ENCODE measurements around the gene RAB43. TPM values are rescaled to one million over a fixed set of nuclear protein-coding genes. Genes with fewer than 3 reads are reported as not detected.

The RAB43 gene
- total RNA-seq, 2 experiments from 2014 or later = 45.7 to 49.7 TPM

- ChIA-PET CTCF (interaction anchor here (5.6 kb wide), 1 partner anchor 88 kb away, joined by 60 read pairs; no protein-coding TSS in a partner anchor), POLR2A (interaction anchor here (1.5 kb wide), 1 partner anchor 127 kb away, joined by 4 read pairs; the partner anchor contains the start of gene CNBP)
- no peak overlapping the region for H3K27ac Mint-ChIP-seq
- intact Hi-C loops (cut with micrococcal nuclease) = no loop called here
- no peaks in the 10 kb centered on the region for H3K9me3 Mint-ChIP-seq
- H3K27me3 Mint-ChIP-seq = no peaks in the 10 kb centered on the region
- peaks cover 12% of the 10 kb centered on the region for H3K4me1 Mint-ChIP-seq (ENCODE audit: low read depth)
- no peak for DNase-seq
- no peak overlapping the region for H3K4me3 Mint-ChIP-seq
- H3K36me3 Mint-ChIP-seq = no peaks in the 10 kb centered on the region
Observed at GRCh38 chr3:129056451-129057173, 65.0 kb downstream of the RAB43 start.

- ChIA-PET POLR2A (no interaction called here), CTCF (interaction anchor here (1.1 to 5.6 kb wide), 9 partner anchors 13 to 262 kb away, joined by 3 to 113 read pairs (median 34); partner anchors contain the start of gene RAB43)
- Mint-ChIP-seq H3K36me3 (no peaks in the 10 kb centered on the region), H3K27me3 (no peaks in the 10 kb centered on the region), H3K4me1 (ENCODE audit: low read depth) (peaks cover 12% of the 10 kb centered on the region), H3K27ac (no peak overlapping the region), H3K9me3 (no peaks in the 10 kb centered on the region), H3K4me3 (no peak overlapping the region)
- DNase-seq = no peak
- intact Hi-C loops (cut with micrococcal nuclease) = loop anchor here (5.0 kb wide), 1 partner anchor 82 kb away; no protein-coding TSS in a partner anchor
Observed at GRCh38 chr3:129054605-129055104, 66.9 kb downstream of the RAB43 start.

GRCh38 chr3:129052675-129053074 is 68.9 kb downstream of the RAB43 start:
- DNase-seq = no peak

GRCh38 chr3:129051871-129052340 is 69.7 kb downstream of the RAB43 start:
- Mint-ChIP-seq H3K27ac (no peak overlapping the region), H3K4me3 (no peak overlapping the region), H3K27me3 (no peaks in the 10 kb centered on the region), H3K4me1 (ENCODE audit: low read depth) (peaks cover 8% of the 10 kb centered on the region), H3K36me3 (peaks cover 3% of the 10 kb centered on the region), H3K9me3 (peaks cover 7% of the 10 kb centered on the region)
- ChIA-PET POLR2A (interaction anchor here (2.3 kb wide), 1 partner anchor 197 kb away, joined by 12 read pairs; the partner anchor contains the start of gene COPG1), CTCF (interaction anchor here (0.6 to 5.6 kb wide), 11 partner anchors 10 to 322 kb away, joined by 3 to 113 read pairs (median 11); partner anchors contain the start of gene RAB43)
- intact Hi-C loops (cut with micrococcal nuclease) = loop anchor here (5.0 kb wide), 1 partner anchor 80 kb away; no protein-coding TSS in a partner anchor
- no peak for DNase-seq

More at GRCh38 chr3:129052675-129053074, 68.9 kb downstream of the RAB43 start:
- intact Hi-C loops (cut with micrococcal nuclease) = loop anchor here (1.0 to 5.0 kb wide), 5 partner anchors 67 to 197 kb away; partner anchors contain the start of genes COPG1 and ISY1
- Mint-ChIP-seq H3K9me3 (peaks cover 7% of the 10 kb centered on the region), H3K4me3 (no peak overlapping the region), H3K27me3 (no peaks in the 10 kb centered on the region), H3K27ac (no peak overlapping the region), H3K36me3 (peaks cover 3% of the 10 kb centered on the region), H3K4me1 (ENCODE audit: low read depth) (peaks cover 8% of the 10 kb centered on the region)
- ChIA-PET CTCF (interaction anchor here (0.6 to 5.6 kb wide), 21 partner anchors 9 to 300 kb away, joined by 3 to 113 read pairs (median 7); partner anchors contain the start of gene RAB43), POLR2A (interaction anchor here (2.3 kb wide), 1 partner anchor 196 kb away, joined by 12 read pairs; the partner anchor contains the start of gene COPG1)

- Mint-ChIP-seq H3K4me1 (ENCODE audit: low read depth) (peaks cover 8% of the 10 kb centered on the region), H3K4me3 (no peak overlapping the region), H3K27me3 (no peaks in the 10 kb centered on the region), H3K9me3 (peaks cover 7% of the 10 kb centered on the region), H3K27ac (no peak overlapping the region), H3K36me3 (peaks cover 3% of the 10 kb centered on the region)
- intact Hi-C loops (cut with micrococcal nuclease) = loop anchor here (5.0 kb wide), 1 partner anchor 78 kb away; no protein-coding TSS in a partner anchor
- POLR2A ChIA-PET = interaction anchor here (0.7 kb wide), 1 partner anchor 71 kb away, joined by 3 read pairs; the partner anchor contains the start of gene RAB43
- CTCF ChIA-PET = interaction anchor here (0.9 to 5.3 kb wide), 9 partner anchors 9 to 195 kb away, joined by 3 to 113 read pairs (median 11); partner anchors contain the start of gene RAB43
- DNase-seq = no peak
Observed at GRCh38 chr3:129050556-129051295, 70.9 kb downstream of the RAB43 start.

GRCh38 chr3:129047553-129047839 is 74.1 kb downstream of the RAB43 start:
- POLR2A ChIA-PET = no interaction called here
- Mint-ChIP-seq H3K9me3 (peaks cover 7% of the 10 kb centered on the region), H3K4me3 (no peak overlapping the region), H3K4me1 (ENCODE audit: low read depth) (peaks cover 4% of the 10 kb centered on the region), H3K36me3 (peaks cover 3% of the 10 kb centered on the region), H3K27me3 (peaks cover 2% of the 10 kb centered on the region), H3K27ac (no peak overlapping the region)
- DNase-seq = no peak
- CTCF ChIA-PET = interaction anchor here (1.4 to 2.0 kb wide), 3 partner anchors 18 to 198 kb away, joined by 3 to 8 read pairs (median 6); no protein-coding TSS in a partner anchor
- intact Hi-C loops (cut with micrococcal nuclease) = no loop called here

- Mint-ChIP-seq H3K4me3 (no peak overlapping the region), H3K27me3 (peaks cover 4% of the 10 kb centered on the region), H3K9me3 (peaks cover 7% of the 10 kb centered on the region), H3K27ac (no peak overlapping the region), H3K4me1 (ENCODE audit: low read depth) (peaks cover 4% of the 10 kb centered on the region), H3K36me3 (peaks cover 3% of the 10 kb centered on the region)
- intact Hi-C loops (cut with micrococcal nuclease) = no loop called here
- ChIA-PET CTCF (interaction anchor here (1.0 to 2.0 kb wide), 9 partner anchors 19 to 206 kb away, joined by 3 to 8 read pairs (median 4); partner anchors contain the start of gene COPG1), POLR2A (no interaction called here)
- no peak for DNase-seq
Observed at GRCh38 chr3:129046732-129047552, 74.7 kb downstream of the RAB43 start.

GRCh38 chr3:129046037-129046731 is 75.4 kb downstream of the RAB43 start:
- no peak for DNase-seq
- Mint-ChIP-seq H3K36me3 (peaks cover 3% of the 10 kb centered on the region), H3K27ac (no peak overlapping the region), H3K9me3 (peaks cover 7% of the 10 kb centered on the region), H3K27me3 (peaks cover 7% of the 10 kb centered on the region), H3K4me1 (ENCODE audit: low read depth) (peaks cover 4% of the 10 kb centered on the region), H3K4me3 (no peak overlapping the region)
- ChIA-PET CTCF (interaction anchor here (1.0 to 1.8 kb wide), 8 partner anchors 18 to 207 kb away, joined by 3 to 8 read pairs (median 4); partner anchors contain the start of gene COPG1), POLR2A (no interaction called here)
- intact Hi-C loops (cut with micrococcal nuclease) = no loop called here

GRCh38 chr3:129045675-129046036 is 75.9 kb downstream of the RAB43 start:
- intact Hi-C loops (cut with micrococcal nuclease) = no loop called here
- peaks cover 4% of the 10 kb centered on the region for H3K4me1 Mint-ChIP-seq (ENCODE audit: low read depth)
- no peak overlapping the region for H3K27ac Mint-ChIP-seq
- peak; percentile 61 for DNase-seq
- H3K27me3 Mint-ChIP-seq = peaks cover 8% of the 10 kb centered on the region
- H3K4me3 Mint-ChIP-seq = peak overlapping the region; percentile 39
- ChIA-PET POLR2A (no interaction called here), CTCF (interaction anchor here (1.0 to 1.8 kb wide), 7 partner anchors 18 to 208 kb away, joined by 3 to 8 read pairs (median 4); partner anchors contain the start of gene COPG1)
- H3K36me3 Mint-ChIP-seq = peaks cover 3% of the 10 kb centered on the region
- H3K9me3 Mint-ChIP-seq = peaks cover 7% of the 10 kb centered on the region

- no peak for DNase-seq
- no peaks in the 10 kb centered on the region for H3K9me3 Mint-ChIP-seq
- no peaks in the 10 kb centered on the region for H3K36me3 Mint-ChIP-seq
- H3K4me3 Mint-ChIP-seq = no peak overlapping the region
- intact Hi-C loops (cut with micrococcal nuclease) = no loop called here
- ChIA-PET POLR2A (no interaction called here), CTCF (interaction anchor here (3.0 kb wide), 1 partner anchor 11 kb away, joined by 11 read pairs; no protein-coding TSS in a partner anchor)
- no peak overlapping the region for H3K27ac Mint-ChIP-seq
- peaks cover 4% of the 10 kb centered on the region for H3K4me1 Mint-ChIP-seq (ENCODE audit: low read depth)
- peaks cover 14% of the 10 kb centered on the region for H3K27me3 Mint-ChIP-seq
Observed at GRCh38 chr3:129040579-129041300, 80.9 kb downstream of the RAB43 start.
